Measurements from ENCODE around the gene HMSD.
"Not testable (repeated sequence)": the region's sequence is repeated elsewhere in the genome, so short reads cannot be mapped to it uniquely, and the experiment has no call there.

Gene HMSD

GRCh38 chr18:63949068-63949737 is at the start of gene HMSD:
Gene HMSD (plus strand): TSS chr18:63949301. CDS start chr18:63953456, 4,155 bp downstream.
- DNase-seq, result peak; percentile 59

GRCh38 chr18:63903851-63904570 is 45.1 kb upstream of the HMSD start:
- no peak for DNase-seq

GRCh38 chr18:63904694-63905093 is 44.4 kb upstream of the HMSD start:
- no peak for DNase-seq

- DNase-seq, result no peak
These were observed 43.7 kb upstream of the HMSD start for GRCh38 chr18:63905361-63905760.

DNA sequence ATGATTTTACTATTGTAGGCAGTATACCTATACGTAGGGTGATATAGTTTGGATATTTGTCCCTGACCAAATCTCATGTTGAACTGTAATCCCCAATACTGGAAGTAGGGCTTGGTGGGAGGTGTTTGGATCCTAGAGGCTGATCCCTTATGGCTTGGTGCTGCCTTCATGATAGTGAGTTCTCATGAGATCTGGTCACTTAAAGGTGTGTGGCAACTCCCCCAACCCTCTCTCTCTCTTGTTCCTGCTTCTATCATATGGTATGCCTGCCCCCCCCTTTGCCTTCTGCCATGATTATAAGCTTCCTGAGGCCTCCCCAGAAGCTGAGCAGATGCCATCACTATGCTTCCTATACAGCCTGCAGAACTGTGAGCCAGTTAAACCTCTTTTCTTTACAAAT is 43.0 kb upstream of the HMSD start:
- DNase-seq, result no peak

- DNase-seq, result no peak
These were observed 41.4 kb upstream of the HMSD start, which contains the start of gene SERPINB10 for GRCh38 chr18:63907664-63908063. Gene SERPINB10 (plus strand): TSS chr18:63907958. CDS start chr18:63915511, 7,553 bp downstream.

- DNase-seq, result no peak
These were observed 40.2 kb upstream of the HMSD start for GRCh38 chr18:63908858-63909257.

- no peak for DNase-seq
These were observed 39.2 kb upstream of the HMSD start for GRCh38 chr18:63909870-63910269.

DNA sequence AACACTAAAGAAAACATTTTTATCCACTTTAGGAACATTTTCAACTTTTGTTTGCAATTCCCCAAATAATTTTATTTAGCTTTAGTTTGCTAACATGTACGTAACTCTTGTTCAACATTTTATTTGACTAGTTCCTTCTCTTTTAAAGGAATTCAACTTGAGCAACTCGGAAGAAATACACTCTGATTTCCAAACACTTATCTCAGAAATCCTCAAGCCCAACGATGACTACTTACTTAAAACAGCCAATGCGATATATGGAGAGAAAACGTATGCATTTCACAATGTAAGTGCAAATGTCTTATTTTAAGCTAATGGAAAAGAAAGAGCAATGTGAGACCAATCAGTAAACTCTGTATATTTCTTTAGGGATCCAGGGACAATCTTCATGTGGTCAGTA is 31.3 kb upstream of the HMSD start:
- no peak for DNase-seq

- DNase-seq, result no peak
These were observed 27.1 kb upstream of the HMSD start for GRCh38 chr18:63922049-63922448.

DNA sequence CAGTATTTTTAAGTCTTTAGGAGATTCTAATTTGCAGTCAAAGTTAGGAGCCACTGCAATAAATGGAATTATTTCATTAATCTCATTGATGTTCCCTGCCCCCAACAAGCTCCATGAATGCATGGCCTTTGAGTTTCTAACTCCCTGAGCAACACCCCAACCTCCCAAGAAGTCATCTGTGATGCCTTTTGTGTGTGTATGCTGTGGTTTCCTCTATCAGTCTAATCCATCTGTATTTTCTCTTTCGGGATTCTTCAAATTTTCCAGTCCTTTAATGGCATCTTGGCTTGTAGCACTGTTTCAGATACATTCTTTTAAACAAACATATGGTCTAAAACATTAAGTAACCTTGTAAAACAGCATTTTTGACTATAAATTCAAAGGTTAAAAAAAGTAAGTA is 24.6 kb upstream of the HMSD start:
- no peak for DNase-seq

- no peak for DNase-seq
These were observed 20.8 kb upstream of the HMSD start for GRCh38 chr18:63928331-63928730.

DNA sequence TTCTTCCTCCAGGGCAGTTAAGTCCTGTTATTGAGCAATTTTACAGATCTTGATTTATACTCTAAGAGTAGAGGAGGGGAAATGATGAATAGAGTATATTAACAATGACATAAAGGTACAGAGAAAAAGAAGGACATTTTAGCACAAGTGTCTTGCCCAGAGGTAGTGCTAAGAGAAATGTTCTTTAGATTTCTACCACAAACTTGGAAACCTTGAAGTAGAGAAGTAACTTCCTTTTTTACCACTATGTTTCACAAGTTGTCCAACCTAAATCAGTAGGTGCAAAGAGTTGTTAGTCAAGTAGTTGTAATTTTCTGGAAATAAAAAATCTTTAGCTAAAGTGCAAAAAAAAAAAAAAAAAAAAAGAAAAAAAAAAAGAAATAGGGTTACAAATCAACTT is 19.7 kb upstream of the HMSD start:
- not testable (repeated sequence) for DNase-seq

- DNase-seq, result no peak
These were observed 18.2 kb upstream of the HMSD start for GRCh38 chr18:63930773-63931354.

DNA sequence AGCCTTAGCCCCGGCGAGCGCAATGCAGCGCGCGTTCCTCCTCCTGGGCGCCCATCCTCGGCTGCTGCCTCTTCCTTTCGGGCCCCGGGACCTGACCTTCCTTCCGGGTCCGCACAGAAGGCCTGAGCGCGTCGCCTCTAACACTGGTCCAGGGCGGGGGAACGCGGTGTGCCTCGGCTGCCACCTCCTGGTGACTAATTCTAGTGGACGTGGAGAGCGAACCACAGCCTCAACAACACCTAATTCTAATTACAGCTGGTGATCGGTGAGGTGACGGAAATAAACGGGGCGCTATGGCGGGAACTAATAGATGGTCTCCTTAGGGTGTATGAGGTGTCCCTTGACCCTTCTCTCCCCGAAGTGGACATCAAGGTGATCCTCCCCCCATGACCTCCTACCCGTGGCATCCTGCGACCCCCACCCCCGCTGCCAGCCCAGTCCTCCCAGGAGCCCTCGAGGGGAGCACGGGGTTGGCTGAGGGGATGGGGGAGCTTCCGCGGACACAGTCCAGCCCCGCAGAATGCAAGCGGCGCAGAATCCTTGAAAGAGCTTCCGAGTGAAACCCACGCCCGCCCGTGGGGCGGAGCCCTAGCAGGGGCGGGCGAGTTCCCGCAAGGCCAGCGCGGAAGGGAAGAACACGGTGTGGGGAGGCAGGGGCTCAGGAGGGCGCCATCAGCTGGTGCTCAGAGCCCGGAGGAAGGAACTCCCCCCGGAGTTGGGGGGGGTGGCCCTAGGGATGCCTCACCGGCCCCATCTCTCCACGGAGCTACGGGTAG is 12.8 kb upstream of the HMSD start:
- peak; percentile 65 for DNase-seq

DNA sequence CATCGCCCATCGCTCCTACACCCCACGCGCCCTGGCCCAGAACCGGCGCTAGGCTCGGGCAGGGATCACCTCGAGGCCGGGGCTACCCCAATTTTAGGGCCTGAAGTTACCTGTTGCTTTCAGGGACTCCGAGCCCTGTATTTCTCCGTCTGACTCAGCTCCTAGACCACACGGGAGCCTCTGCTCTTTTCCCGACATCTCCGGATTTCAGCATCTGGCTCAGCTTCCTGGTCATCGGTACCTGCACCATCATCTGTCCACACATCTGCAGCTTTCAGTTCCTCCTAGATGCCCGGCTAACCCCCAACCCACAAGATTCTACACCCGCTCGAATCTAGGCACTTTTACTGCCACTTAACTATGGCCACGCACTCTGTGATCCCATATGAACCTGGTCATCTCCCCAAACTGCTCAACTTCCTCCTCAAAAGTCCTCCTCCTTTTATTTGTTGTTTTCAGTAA is 12.1 kb upstream of the HMSD start:
- no peak for DNase-seq

DNA sequence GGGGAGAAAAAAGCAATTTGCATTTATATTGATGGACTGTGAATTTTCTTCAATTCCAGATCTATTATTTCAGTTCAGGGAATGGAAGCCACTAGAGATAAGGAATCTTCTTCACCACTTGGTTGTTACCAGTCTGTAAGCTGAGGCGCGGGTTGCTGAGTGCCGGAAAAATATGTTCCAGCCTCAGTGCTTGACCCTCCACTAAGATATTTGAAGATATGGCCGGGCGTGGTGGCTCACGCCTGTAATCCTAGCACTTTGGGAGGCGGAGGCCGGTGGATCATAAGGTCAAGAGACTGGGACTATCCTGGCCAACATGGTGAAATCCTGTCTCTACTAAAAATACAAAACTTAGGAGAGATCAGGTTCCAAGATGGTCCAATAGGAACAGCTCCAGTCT is 9.1 kb upstream of the HMSD start:
- DNase-seq, result no peak

GRCh38 chr18:63940543-63941050 is 8.5 kb upstream of the HMSD start:
- DNase-seq, result not testable (repeated sequence)

GRCh38 chr18:63947051-63947790 is 1.9 kb upstream of the HMSD start:
- no peak for DNase-seq

DNA sequence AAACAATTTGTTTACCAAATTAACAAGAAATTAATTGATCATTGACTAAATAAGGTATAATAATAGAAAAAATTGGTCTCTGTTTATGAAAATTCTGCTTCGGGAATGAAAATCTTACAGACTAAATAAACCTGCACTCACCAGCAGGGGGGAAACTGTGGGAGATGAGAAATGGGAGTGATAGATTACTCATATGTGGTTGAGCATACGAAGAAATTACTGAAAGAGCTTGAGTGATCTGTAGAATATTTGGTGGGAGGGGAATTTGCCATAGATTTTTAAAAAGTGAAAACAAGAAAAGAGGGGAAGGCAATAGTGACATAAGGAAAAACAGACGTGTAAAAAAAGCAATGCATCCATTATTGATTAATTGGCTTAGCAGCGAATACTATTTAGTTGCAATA is 2.2 kb downstream of the HMSD start:
- no peak for DNase-seq

DNA sequence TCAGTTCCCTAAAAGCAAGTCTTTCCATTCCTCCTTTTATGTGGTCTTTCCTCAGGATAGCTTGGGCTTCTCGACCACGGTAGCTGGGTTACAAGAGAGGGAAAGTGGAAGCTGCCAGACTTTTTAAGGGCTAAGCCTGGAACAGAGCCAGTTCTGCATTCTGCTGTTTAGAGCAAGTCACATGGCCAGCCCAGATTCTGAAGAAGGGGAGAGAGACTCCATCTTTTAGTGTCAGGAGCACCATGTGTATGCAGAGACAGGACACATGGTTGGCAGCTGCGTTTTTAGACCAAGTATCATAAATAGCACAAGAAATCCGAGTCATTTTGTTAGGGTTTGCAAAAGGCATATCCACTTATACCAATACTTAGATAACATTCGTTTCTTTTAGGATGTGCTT is 4.7 kb downstream of the HMSD start:
- DNase-seq, result no peak

DNA sequence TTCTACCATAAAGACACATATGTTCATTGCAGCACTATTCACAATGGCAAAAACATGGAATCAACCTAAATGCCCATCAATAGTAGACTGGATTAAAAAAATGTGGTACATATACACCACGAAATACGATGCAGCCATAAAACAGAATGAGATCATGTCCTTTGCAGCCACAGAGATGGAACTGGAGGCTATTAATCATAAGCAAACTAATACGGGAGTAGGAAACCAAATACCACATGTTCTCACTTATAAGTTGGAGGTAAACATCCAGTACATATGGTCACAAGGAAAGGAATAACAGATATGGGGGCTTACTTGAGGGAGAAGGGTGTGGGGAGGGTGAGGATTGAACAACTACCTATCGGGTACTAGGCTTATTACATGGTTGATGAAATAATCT is 7.7 kb downstream of the HMSD start:
- DNase-seq, result no peak

Data from CD4-positive, alpha-beta T cell treated with Interleukin-21 for 1 hour (primary cell).